ENCODE measurements around the gene SPRY4. TPM values are rescaled to one million over a fixed set of nuclear protein-coding genes. Genes with fewer than 3 reads are reported as not detected.
A peak's percentile ranks its signal among the peaks of the same experiment; 100 is the strongest.

The SPRY4 gene
- total and polyA plus RNA-seq, 12 donors, result 12.1 to 66.1 (median 30.3) TPM

GRCh38 chr5:142360051-142360498 lies 35.3 kb upstream of the SPRY4 start:
- TF ChIP-seq POLR2A (IDR thresholded peaks at IDR 0.05), result no peak
- TF ChIP-seq, protein P1, sequence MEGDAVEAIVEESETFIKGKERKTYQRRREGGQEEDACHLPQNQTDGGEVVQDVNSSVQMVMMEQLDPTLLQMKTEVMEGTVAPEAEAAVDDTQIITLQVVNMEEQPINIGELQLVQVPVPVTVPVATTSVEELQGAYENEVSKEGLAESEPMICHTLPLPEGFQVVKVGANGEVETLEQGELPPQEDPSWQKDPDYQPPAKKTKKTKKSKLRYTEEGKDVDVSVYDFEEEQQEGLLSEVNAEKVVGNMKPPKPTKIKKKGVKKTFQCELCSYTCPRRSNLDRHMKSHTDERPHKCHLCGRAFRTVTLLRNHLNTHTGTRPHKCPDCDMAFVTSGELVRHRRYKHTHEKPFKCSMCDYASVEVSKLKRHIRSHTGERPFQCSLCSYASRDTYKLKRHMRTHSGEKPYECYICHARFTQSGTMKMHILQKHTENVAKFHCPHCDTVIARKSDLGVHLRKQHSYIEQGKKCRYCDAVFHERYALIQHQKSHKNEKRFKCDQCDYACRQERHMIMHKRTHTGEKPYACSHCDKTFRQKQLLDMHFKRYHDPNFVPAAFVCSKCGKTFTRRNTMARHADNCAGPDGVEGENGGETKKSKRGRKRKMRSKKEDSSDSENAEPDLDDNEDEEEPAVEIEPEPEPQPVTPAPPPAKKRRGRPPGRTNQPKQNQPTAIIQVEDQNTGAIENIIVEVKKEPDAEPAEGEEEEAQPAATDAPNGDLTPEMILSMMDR (IDR thresholded peaks at IDR 0.05), result no peak
- Histone ChIP-seq H3K27ac (peak overlapping the region in 2 of 5 donors; percentile 60 to 70), H3K4me3 (no peak overlapping the region), H3K36me3 (replicated peaks in 1 of 2) (no peaks in the 10 kb centered on the region), H3K27me3 (no peaks in the 10 kb centered on the region), H3K9me3 (replicated peaks in 1 of 3) (no peaks in the 10 kb centered on the region), H3K4me1 (replicated peaks in 1 of 2) (peaks cover 21 to 54% of the 10 kb centered on the region in 2 donors)
- WGBS, 4 donors, result 57 to 75% (median 66%) methylated on average over 1 of the region's 1 CpG
- no peak for DNase-seq
- intact Hi-C loops (cut with DNase I), result loop anchor here in 1 of 2 donors (10.0 kb wide), 1 partner anchor 195 kb away; no protein-coding TSS in a partner anchor

DNA sequence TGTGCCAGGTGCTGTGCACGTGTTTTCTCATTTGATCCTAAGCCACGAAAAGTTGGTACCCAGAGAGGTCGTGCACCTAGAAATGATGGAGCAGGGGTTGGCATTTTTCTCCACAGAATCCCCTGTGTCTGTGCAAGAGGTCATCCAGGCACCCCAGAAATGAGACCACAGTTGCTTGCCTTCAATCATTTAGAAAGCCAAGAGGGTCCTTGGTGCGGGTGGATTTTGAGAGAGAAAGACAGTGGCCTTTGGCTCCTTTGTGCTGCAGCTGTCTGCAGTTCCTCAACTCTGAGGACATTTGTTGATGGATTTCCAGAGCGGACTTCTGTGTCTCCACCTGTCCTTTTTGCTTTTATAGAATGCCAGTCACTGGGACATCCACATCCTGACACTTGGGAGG lies 33.8 kb upstream of the SPRY4 start:
- Histone ChIP-seq H3K27ac (peak overlapping the region in 1 of 5 donors; percentile 100), H3K4me3 (no peak overlapping the region), H3K4me1 (replicated peaks in 1 of 2) (peaks cover 21 to 51% of the 10 kb centered on the region in 2 donors), H3K27me3 (no peaks in the 10 kb centered on the region), H3K36me3 (replicated peaks in 1 of 2) (no peaks in the 10 kb centered on the region), H3K9me3 (replicated peaks in 1 of 3) (no peaks in the 10 kb centered on the region)
- intact Hi-C loops (cut with DNase I), result no loop called here
- TF ChIP-seq, protein P1 (IDR thresholded peaks at IDR 0.05), result no peak
- TF ChIP-seq POLR2A (IDR thresholded peaks at IDR 0.05), result no peak
- 90 to 95% (median 91%) methylated on average over 4 to 5 of the region's 5 CpGs for WGBS, 4 donors
- DNase-seq, result no peak

DNA sequence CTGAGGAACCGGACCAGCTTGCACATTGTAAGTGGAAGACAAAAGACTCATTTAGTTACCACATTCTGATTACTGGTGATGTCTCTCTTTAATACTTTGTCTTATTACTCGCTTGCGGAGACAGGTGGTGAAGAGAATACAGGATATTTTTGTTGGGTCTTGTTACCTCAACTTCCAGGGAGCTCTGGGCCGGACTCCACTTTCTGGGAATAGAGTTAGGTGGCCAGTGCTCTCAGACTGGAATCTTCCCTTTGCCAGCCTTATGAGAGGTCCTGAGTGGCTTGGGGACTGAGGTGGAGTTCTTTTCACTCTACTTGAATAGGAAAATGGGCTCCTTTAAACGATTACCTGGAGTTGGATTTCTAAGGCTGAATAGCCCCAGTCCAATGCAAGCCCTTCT lies 33.3 kb upstream of the SPRY4 start:
- Histone ChIP-seq H3K27me3 (no peaks in the 10 kb centered on the region), H3K27ac (peak overlapping the region in 3 of 5 donors; percentile 93 to 100 (median 96)), H3K4me1 (replicated peaks in 1 of 2) (peaks cover 17 to 46% of the 10 kb centered on the region in 2 donors), H3K36me3 (replicated peaks in 1 of 2) (no peaks in the 10 kb centered on the region), H3K9me3 (replicated peaks in 1 of 3) (no peaks in the 10 kb centered on the region), H3K4me3 (peak overlapping the region in 1 of 4 donors; percentile 72)
- intact Hi-C loops (cut with DNase I), result no loop called here
- TF ChIP-seq, protein P1 (IDR thresholded peaks at IDR 0.05), result no peak
- no peak for TF ChIP-seq POLR2A (IDR thresholded peaks at IDR 0.05)
- no peak for DNase-seq
- 81 to 91% (median 84%) methylated on average over 5 of the region's 5 CpGs for WGBS, 4 donors

DNA sequence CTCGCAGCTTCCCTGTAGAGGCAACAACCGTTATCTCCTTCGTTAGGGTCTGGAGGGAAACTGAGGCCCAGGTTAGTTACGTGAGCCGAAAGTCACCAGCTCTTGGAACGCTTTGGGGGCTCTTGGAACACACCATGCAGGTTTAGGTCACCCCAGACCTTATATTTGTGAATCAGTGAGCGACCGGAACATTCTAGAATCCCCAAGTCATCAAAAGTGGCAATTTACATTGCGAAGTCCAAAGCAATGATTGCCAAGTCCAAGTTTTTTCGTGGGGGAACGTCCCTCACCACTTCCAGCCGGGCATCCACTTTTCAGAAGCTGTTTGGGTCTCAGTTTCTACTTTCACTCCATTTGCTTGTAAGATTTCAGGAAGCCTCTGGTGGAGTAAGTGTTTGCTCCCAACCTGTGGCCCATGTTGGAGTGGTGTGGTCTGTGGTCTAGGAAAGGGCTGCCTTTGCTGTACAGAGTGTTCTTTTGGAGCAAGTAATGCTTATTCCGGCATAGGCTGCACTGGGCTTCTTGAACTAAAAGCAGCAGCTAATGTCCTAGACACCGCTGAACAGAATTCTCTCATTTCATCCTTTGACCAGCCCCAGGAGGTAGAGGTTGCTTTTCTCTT lies 32.8 kb upstream of the SPRY4 start:
- 24 to 52% (median 31%) methylated on average over 8 to 14 of the region's 14 CpGs for WGBS, 4 donors
- Histone ChIP-seq H3K4me3 (peak overlapping the region in 3 of 4 donors; percentile 47 to 72 (median 56)), H3K4me1 (replicated peaks in 1 of 2) (peaks cover 14 to 41% of the 10 kb centered on the region in 2 donors), H3K27me3 (no peaks in the 10 kb centered on the region), H3K36me3 (replicated peaks in 1 of 2) (no peaks in the 10 kb centered on the region), H3K9me3 (replicated peaks in 1 of 3) (no peaks in the 10 kb centered on the region), H3K27ac (peak overlapping the region; percentile 87 to 100 (median 96))
- intact Hi-C loops (cut with DNase I), result no loop called here
- TF ChIP-seq POLR2A (IDR thresholded peaks at IDR 0.05), result no peak
- no peak for DNase-seq

All from adrenal gland (tissue), 12 donors.